GM21526 (cell line): ENCODE measurements around the gene SLC39A7.

Experiments used
- ATAC-seq: cut with Tn5 transposase; IDR thresholded peaks from one replicate; pipeline ENCODE4 v1.9.1; 2021; ENCODE audit warnings: moderate library complexity; ENCODE audit not compliant: unreplicated experiment, low FRiP score

SLC39A7 gene, protein sequence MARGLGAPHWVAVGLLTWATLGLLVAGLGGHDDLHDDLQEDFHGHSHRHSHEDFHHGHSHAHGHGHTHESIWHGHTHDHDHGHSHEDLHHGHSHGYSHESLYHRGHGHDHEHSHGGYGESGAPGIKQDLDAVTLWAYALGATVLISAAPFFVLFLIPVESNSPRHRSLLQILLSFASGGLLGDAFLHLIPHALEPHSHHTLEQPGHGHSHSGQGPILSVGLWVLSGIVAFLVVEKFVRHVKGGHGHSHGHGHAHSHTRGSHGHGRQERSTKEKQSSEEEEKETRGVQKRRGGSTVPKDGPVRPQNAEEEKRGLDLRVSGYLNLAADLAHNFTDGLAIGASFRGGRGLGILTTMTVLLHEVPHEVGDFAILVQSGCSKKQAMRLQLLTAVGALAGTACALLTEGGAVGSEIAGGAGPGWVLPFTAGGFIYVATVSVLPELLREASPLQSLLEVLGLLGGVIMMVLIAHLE

DNA sequence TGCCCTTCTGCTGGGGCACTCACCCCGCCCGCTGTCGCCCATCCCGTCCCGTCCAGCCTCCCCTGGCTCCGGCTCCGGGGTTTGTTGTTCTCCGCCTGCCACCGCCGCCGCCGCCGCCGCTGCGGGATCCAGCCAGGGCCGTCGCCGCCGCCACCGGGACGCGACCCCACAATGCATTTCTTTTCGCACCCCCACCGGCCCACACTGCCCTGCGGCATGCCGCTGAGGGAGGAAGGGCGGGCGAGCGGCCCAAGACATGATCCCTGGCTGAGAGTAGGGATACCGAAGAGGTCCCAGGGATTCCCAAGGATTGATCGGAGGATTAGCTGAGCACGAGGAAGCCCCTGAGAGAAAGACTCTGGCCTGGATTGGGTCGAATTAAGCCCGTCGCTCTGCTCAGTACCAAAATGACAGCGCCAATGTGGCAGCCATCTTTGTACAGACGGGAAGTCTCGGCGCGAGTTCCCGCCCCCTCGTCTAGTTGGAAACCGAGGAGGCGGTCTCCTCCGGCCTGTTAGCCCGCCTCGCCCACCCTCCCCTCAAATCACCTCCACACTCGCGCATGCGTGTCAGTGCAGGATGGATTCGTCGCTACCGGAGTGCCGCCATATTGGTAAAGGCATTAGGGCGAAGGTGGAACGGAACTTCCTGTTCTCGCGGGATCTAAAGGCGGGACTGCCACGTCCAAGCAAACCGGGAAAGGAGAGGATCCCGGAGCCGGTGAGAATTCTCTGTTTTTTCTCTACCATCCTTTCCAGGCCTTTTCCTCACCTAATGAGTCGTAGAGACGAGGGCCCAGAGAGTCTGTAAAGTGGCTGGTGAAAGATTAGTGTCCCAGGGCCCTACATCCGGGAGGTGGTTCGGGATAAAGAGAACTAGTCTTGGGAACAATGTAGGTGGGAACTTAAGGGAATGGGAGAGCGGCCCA lies at the start of gene SLC39A7, which contains the start of gene RXRB:
TSS of gene SLC39A7 (plus strand) at position 649 of the 928 bp plus-strand sequence. CDS start 379 bp downstream, outside the sequence.
TSS of gene RXRB (minus strand) at position 447 of the 928 bp plus-strand sequence. CDS start at position 258, 189 bp downstream.
- peak; percentile 53 for ATAC-seq

DNA sequence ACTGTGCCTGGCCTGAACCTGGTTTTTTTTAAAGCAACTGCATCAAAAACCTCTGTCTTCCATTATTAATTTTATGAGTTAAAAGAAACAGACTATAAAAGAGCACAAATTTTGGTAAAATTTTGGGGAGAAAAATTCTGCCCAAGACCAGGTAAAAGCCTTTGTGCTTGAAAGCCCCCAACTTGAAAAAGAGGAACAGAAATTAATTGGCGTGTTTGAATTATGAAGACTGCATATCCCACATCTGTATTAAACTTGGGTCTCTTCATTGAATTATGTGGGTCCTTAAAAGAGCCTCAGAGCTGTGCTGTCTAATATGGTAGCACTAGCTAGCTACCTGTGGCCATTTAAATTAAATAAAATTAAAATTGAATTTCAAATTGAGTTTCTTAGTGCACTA lies 49.6 kb upstream of the SLC39A7 start:
- no peak for ATAC-seq

DNA sequence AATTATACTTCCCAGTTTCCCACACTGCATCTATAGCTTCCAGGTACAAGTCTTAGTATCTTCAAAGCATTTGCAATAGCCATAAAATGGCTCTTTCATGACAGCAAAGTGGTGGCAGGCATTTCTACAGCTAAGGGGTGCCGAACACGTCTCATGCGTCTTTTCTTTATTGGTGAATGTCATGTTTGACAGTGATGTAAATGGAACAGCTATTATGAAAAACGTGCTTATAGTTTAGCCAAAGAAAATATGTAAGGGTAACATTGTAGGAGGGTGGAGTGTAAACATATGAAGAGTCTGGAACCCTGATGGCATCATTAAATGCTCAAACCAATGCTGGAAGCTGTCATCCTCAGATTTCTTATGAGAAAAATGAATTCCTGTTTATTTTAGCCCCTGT lies 46.3 kb upstream of the SLC39A7 start:
- ATAC-seq = no peak

DNA sequence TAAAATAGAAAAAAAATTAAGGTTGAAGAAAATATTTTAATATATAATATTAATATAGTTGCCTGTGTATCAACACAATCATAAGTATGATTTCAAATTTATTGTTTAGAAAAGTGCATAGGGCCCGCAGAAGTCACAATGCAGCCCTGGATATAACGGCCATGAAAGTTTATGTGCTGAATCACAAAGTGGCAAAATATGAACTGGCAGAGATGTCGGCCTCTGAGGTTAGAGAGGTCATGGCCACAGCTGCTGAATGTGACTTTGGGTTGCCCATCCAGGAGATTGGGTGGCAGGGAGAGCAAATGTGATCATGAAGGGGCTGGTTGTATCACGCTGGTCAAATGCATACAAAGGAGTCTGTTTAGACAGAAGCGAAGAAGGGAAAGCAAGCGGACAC lies 44.1 kb upstream of the SLC39A7 start:
- no peak for ATAC-seq

DNA sequence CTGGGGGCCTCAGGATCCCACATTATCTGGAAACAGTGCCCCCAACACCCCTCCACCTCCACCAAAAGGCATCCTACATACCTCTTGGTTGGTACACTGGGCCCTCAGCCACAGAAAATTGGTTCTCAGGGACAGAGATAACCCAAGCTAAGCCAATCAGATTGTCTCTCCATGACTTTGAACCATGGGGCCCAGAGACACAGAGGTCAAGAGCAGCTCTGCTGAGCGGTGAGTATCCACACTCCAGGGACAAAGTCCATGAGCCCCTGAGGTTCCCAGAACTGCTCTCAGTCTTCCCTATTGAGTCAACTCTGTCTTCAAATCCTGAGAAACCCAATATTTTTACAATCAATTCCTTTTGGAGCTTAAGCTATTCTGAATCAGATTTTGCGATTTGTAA lies 43.7 kb upstream of the SLC39A7 start:
- no peak for ATAC-seq

DNA sequence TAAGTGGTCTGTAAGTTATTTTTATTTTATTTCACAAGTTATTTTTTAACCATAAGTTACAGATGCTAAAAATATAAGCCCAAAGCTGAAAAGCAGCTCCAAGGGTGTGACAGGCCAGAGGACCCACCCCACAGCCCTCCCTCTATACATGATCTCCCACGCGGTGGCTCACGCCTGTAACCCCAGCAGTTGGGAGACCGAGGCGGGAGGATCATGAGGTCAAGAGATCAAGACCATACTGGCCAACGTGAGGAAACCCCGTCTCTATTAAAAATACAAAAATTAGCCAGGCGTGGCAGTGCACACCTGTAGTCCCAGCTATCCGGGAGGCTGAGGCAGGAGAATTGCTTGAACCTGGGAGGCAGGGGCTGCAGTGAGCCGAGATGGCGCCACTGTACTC lies 40.6 kb upstream of the SLC39A7 start:
- no peak for ATAC-seq

DNA sequence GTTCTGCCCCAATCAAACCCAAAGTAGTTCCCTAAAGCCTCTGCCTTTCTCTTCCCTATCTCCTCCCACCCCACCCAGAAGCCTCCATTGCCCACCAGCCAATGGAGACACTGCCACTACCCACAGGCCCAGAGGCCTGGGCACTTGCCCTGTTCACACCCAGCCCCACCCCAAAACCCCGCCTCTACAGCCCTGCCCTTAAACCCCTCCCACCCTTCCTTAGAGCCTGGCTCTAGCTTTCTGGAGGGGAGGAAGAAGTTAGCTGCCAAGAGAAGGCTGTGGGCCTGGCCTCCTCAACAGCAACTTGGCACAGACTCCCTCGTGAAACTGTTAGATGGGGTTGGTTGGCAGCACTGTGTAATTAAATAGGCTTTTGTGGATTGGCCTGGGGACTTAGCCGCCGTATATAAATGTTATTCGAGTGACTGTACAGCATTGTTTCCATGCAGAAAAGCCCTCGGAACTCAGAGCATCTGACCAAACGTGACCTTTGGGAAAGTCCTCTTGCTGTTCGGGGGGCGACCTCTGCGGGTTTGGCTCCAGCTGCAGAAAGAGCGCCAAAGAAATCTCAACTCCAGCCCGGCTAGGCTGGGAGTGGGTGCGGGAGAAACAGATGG lies 39.8 kb upstream of the SLC39A7 start:
- no peak for ATAC-seq

DNA sequence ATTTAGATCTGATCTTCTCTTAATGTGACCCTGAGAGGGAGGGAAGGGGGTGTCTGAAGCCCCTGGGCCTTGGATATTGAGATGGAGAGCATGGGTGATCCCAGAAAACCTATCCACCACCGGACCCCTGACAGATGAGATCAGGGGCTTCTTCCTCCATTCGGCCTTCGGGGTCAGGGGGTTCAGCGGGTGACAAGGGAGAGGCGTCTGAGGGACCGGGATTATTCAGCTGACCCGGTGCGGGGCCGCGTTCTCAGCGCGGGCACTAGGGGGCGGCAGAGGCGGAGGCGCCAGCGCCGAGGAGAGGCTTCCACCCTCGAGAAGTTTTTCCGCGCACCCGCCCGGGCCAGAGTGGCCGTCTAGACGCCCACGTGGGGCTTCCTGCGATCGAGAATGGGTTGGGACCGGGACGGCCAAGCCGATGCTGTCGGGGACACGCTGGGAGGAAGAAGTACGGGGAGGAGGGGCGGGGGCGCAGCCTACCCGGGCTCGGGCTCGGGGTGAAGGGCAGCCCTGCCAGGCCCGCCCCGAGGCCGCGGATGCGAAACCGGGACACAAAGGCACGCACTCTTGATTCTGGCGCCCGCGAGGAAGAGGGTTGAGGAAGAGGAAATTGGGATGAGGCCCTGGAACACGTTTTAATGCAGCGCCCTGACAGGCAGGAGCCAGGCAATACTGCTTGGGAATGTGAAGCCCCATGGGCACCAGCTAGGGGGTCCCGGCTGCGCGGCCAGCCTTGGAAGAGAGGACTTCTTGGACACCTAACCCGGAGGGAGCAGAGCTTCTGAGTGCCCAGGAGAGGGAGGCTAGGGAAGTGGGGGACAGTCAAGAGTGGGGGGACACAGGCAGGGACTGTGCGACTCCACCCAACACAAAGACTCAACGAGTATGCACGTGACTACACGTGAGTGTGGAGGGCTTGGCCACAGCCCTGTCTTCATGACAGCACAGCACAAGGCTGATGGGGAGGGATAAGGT lies 39.0 kb upstream of the SLC39A7 start:
- ATAC-seq = no peak

DNA sequence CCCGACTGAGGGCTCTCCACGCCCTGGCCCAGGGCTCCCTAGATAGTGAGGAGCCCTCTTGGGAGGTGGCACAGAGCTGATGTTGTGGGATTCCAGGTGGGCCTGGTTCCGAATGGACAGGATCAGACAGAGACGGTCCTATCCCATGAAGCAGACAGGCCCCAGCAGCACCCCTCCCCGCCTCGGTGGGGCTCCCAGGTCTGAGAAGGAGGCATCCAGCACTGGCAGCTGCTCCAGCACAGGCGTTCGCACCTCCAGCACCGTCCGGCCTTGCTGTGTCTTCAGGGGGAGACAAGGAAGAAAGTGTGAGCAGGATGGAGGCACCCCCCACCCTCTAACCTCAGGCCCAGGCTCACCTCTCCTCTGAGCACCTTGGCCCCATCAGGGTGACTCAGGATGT lies 37.1 kb upstream of the SLC39A7 start:
- no peak for ATAC-seq

DNA sequence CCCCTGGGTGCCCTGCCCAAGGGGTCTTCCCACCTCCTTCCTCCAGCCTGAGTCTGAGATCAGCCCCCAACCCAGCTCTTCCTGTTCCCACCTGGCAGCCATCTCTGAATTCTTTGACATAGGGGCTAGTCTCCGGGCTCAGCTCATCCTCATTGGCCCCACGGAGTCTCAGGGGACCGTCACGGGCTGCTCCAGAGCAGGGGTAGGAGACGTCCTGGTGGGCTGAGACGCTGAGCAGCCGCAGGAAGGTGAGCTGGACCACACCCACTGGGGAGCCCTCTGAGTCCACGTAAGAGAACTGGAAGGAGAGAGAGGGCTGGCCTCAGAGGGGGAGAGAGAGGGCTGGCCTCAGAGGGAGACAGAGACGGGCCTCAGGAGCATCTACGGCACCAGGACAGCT lies 36.5 kb upstream of the SLC39A7 start:
- no peak for ATAC-seq

DNA sequence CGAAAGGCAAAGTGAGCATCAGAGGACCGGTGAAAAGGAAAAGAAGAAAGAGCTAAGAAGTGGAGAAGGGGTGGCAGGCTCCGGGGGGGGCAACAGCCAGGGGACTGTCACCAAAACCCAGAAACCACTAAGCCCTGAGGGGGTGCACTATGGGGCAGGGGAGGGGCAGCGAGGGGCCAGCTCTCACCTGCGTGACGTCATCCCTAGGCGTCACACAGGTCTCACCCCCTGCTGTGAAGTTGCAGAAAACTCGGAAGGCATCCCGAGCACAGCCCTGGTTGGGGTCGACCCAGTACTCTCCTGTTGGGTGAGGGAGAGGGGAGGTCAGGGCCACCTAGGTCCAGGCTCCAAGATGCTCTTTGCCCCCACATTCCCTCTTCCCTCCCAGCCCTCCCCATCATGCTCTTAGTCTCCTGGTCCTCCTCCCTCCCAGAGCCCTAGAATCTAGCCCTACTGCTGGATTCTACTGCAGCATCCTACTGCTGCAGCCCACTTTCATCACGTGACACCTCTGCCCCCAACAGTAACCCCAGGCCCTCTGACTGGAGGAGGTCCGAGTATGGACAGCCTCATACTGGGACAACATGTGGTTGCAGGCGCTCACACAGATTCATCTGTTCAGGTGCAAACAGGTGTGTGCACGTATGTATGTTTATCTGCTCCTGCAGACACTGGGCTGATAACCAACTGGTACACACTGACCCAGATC lies 35.8 kb upstream of the SLC39A7 start:
- no peak for ATAC-seq

DNA sequence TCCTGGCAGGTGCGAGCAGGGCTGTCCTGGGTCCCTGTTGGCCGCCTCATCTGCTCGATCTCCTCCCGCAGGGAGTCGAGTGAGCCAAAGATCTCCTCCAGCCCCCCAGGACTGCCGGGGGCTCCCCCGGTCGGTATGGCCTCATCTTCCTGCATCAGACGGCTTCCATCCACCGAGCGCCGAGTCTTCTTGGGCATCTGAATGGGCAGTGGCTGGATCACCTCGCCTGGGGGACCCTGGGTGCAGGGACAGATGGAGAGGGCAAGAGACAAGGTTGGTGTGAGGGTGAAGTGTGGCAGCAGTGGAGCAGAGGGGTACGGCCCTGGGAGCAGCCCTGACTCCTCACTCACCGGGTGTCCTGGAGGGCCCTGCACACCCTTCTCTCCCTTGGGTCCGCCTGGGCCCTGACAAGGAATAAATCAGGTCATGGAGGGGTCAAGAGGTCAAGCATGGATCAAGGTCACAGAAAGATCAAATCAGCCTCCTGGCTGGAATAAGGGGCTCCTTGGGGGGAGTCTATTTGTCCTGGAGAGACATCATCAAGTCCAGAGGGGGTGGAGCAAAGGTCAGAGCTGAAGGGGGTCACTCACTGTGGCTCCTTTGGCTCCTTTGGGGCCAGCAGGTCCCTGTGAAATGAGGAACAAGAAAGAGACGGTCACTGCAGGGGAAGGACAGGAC lies 34.9 kb upstream of the SLC39A7 start:
- ATAC-seq = no peak

DNA sequence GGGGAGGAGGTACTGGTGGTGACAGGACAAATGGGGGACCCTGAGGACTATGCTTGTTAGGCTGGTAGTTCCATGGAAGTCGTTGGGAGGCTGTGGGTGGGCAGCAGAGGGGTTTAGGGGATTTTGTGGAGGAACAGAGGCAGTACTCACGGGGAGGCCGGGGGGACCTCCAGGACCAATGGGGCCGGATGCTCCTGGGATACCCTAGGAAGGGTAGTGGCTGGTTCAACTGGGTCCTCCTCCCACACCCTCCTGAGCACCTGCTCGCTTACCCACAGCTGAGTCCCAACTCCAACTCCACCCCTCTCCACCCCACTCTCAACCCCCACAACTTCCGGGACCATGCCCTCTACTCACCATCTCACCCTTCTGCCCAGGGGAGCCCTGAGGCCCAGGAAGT lies 34.3 kb upstream of the SLC39A7 start:
- ATAC-seq = no peak

DNA sequence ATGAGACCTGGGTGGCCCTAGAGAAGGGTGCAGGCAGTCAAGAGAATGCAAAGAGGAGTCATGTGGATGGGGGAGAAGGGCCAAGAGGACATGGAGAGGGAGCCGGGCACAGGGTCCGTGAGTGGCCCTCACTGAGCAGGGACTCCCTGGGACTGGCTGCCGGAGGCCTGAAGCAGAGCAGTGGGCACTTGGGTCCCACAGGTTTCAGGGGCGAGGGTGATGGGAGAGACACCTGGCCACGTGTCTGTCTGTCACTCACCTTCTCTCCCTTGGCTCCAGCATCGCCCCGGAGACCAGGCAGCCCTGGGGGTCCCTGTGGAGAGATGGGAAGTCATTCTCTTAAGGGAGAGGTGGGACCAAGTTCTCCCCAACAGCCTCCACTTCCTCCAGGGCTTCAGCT lies 33.9 kb upstream of the SLC39A7 start:
- no peak for ATAC-seq

DNA sequence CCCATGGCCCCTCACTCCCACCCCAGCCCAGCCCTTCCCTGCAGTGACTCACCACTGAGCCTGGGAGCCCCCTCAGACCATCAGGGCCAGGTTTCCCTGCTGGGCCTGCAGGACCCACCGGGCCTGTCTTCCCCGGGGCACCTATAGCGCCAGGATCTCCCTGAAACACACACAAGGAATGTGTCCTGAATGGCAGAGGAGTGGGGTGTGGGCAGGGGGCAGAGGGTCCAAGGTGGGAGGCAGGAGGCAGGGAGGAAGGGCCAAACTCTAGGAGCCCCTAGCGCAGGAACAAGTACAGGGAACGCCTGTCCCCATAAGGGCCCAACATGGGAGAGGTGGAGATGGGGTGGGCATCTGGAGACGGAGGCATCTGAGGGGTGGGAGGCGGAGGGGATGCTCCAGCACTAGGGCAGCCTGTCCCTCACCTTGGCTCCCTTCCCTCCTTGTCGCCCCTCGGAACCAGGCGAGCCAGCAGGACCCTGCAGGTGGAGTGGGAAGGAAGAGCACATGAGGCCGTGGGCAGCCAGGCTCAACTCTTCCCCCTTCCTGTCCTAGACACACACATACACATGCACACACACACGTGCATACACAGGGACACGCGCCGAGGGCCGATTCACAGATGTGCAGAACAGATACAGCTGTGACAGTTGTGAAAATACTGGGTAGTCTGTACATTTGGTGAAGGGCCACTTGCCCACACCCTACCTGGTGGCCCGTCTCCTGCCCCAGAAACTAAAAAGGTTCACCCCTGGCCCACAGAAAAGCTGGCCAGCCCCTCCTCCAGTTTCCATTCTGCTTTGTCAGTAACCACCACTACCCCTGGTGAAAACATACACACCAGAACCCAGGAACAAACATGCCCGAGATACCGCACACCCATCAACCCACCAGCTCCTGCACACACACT lies 33.0 kb upstream of the SLC39A7 start:
- ATAC-seq = no peak

DNA sequence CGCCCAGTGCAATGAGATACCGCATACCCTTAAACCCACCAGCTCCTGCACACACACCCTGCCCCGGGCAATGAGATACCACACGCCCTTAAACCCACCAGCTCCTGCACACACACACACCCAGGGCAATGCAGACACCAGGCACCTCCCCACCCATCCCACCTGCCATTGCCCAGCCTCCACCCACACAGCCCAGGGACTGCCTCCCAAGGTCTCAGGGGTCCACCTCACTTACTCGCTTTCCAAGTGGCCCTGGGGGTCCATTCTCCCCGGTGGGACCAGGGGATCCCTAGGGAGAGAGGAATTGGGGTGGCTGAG lies 32.4 kb upstream of the SLC39A7 start:
- ATAC-seq = no peak

DNA sequence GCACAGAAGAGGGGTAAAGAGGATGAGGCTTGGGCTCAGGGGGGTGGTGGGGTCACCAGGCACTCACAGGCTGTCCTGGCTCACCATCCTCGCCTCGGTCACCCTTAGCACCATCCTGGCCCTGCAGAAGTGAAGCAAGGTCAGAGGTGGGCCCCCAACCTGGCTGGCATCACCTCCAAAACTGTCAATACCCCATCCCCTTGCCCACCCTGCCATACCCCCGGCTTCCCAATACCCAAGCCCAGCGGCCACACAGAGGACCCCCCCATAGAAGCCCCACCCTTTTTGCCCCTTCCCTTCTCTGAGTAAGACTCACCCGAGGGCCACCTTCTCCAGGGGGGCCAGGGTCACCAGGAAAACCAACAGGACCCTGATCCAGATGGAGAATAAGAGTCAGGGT lies 32.0 kb upstream of the SLC39A7 start:
- ATAC-seq = no peak
